ENCODE data around the gene TBCE.
"Not testable (repeated sequence)": the region's sequence is repeated elsewhere in the genome, so short reads cannot be mapped to it uniquely, and the experiment has no call there.

The TBCE gene

GRCh38 chr1:235336903-235337302 lies 30.3 kb upstream of the TBCE start:
- Mint-ChIP-seq H3K27me3 (no peaks in the 10 kb centered on the region), H3K9me3 (no peaks in the 10 kb centered on the region), H3K4me3 (peak overlapping the region; percentile 60), H3K36me3 (ENCODE audit: low read depth) (peaks cover 45% of the 10 kb centered on the region), H3K4me1 (ENCODE audit: low read depth) (peaks cover 35% of the 10 kb centered on the region), H3K27ac (peak overlapping the region; percentile 89)
- DNase-seq, result no peak

- Mint-ChIP-seq H3K9me3 (no peaks in the 10 kb centered on the region), H3K4me3 (no peak overlapping the region), H3K4me1 (ENCODE audit: low read depth) (peaks cover 23% of the 10 kb centered on the region), H3K27me3 (no peaks in the 10 kb centered on the region), H3K36me3 (ENCODE audit: low read depth) (peaks cover 60% of the 10 kb centered on the region), H3K27ac (peak overlapping the region; percentile 69)
- no peak for DNase-seq
Observed at GRCh38 chr1:235339746-235340145, 27.5 kb upstream of the TBCE start.

DNA sequence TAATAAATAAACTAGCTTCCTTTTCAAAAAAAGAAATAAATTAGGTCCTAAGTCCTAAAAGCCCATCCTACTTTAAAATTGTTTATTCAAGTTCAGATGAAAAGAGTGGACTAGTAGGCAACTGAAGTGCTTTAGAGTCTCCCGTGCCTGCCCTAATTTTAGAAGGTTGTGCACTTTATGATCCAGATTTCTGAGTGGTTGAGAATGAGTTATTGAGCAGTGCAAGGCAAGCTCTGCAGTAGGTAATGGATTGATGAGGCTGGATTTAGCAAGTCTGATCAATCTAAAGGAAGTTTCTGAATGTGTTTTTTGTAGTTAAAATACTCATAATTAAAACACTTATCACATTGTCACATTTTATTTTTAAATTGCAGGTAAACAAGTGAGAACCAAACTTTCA lies 25.9 kb upstream of the TBCE start:
- no peak for DNase-seq
- Mint-ChIP-seq H3K27ac (no peak overlapping the region), H3K4me3 (no peak overlapping the region), H3K4me1 (ENCODE audit: low read depth) (peaks cover 21% of the 10 kb centered on the region), H3K27me3 (no peaks in the 10 kb centered on the region), H3K9me3 (no peaks in the 10 kb centered on the region), H3K36me3 (ENCODE audit: low read depth) (peaks cover 57% of the 10 kb centered on the region)

DNA sequence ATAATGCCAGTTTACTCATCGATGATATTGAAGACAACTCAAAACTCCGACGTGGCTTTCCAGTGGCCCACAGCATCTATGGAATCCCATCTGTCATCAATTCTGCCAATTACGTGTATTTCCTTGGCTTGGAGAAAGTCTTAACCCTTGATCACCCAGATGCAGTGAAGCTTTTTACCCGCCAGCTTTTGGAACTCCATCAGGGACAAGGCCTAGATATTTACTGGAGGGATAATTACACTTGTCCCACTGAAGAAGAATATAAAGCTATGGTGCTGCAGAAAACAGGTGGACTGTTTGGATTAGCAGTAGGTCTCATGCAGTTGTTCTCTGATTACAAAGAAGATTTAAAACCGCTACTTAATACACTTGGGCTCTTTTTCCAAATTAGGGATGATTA lies 25.2 kb upstream of the TBCE start:
- Mint-ChIP-seq H3K9me3 (no peaks in the 10 kb centered on the region), H3K4me3 (no peak overlapping the region), H3K27ac (peak overlapping the region; percentile 17), H3K27me3 (no peaks in the 10 kb centered on the region), H3K4me1 (ENCODE audit: low read depth) (peaks cover 15% of the 10 kb centered on the region), H3K36me3 (ENCODE audit: low read depth) (peaks cover 56% of the 10 kb centered on the region)
- DNase-seq, result no peak

GRCh38 chr1:235342471-235342870 lies 24.8 kb upstream of the TBCE start:
- Mint-ChIP-seq H3K9me3 (no peaks in the 10 kb centered on the region), H3K36me3 (ENCODE audit: low read depth) (peaks cover 53% of the 10 kb centered on the region), H3K4me1 (ENCODE audit: low read depth) (peaks cover 13% of the 10 kb centered on the region), H3K4me3 (no peak overlapping the region), H3K27ac (peak overlapping the region; percentile 27), H3K27me3 (no peaks in the 10 kb centered on the region)
- no peak for DNase-seq

DNA sequence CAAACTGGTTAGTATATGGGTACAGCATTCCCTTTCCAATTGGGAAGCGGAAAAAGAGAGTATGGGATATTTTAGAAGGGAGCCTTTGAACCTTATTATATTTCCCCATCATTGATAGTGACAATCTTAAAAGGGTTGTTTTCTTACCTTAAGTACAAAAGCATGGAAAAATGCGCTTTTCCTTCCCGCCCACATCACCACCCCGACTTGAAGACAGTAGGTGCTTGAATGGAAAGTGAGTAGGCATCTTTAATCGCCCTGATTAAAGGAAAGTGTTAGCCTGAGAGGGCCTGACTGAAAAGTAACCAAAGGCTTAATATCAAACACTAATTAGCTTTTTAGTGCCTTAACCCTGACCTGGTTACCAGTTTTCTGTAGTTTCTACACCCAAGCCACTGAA lies 23.5 kb upstream of the TBCE start:
- peaks cover 47% of the 10 kb centered on the region for H3K36me3 Mint-ChIP-seq (ENCODE audit: low read depth)
- no peak for DNase-seq
- H3K27me3 Mint-ChIP-seq, result no peaks in the 10 kb centered on the region
- H3K27ac Mint-ChIP-seq, result peak overlapping the region; percentile 50
- H3K4me1 Mint-ChIP-seq (ENCODE audit: low read depth), result peaks cover 13% of the 10 kb centered on the region
- H3K9me3 Mint-ChIP-seq, result no peaks in the 10 kb centered on the region
- H3K4me3 Mint-ChIP-seq, result no peak overlapping the region

- no peak overlapping the region for H3K4me3 Mint-ChIP-seq
- no peaks in the 10 kb centered on the region for H3K4me1 Mint-ChIP-seq (ENCODE audit: low read depth)
- no peaks in the 10 kb centered on the region for H3K27me3 Mint-ChIP-seq
- H3K27ac Mint-ChIP-seq, result no peak overlapping the region
- no peaks in the 10 kb centered on the region for H3K9me3 Mint-ChIP-seq
- no peak for DNase-seq
- H3K36me3 Mint-ChIP-seq (ENCODE audit: low read depth), result peaks cover 3% of the 10 kb centered on the region
Observed at GRCh38 chr1:235351441-235351840, 15.8 kb upstream of the TBCE start.

DNA sequence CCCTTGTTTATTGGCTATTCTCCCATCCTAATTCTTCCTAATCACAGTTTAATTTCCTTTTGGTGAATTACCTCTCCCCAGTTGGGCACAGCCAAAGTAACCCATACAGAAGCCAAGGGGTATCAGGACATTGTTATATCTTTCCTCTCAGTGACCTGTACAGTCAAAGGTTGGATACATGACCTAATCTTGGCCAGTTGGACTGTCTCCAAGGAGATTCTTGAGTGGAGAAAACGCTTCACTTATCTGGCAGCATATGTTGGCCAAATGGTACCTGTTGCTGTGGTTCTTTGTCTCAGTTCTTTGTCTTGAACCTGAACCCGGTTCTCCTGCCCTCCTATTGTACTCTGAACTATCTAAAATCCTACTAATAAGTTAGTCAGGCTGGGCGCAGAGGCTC lies 15.3 kb upstream of the TBCE start:
- DNase-seq, result no peak

GRCh38 chr1:235357485-235358373 lies 9.5 kb upstream of the TBCE start:
- H3K27me3 Mint-ChIP-seq, result no peaks in the 10 kb centered on the region

More for the DNA sequence above, 15.3 kb upstream of the TBCE start:
- H3K27ac Mint-ChIP-seq, result no peak overlapping the region
- H3K4me1 Mint-ChIP-seq (ENCODE audit: low read depth), result no peaks in the 10 kb centered on the region
- H3K27me3 Mint-ChIP-seq, result no peaks in the 10 kb centered on the region
- H3K4me3 Mint-ChIP-seq, result no peak overlapping the region
- H3K36me3 Mint-ChIP-seq (ENCODE audit: low read depth), result peaks cover under 1% of the 10 kb centered on the region
- H3K9me3 Mint-ChIP-seq, result no peaks in the 10 kb centered on the region

GRCh38 chr1:235358899-235359298 lies 8.3 kb upstream of the TBCE start:
- no peaks in the 10 kb centered on the region for H3K9me3 Mint-ChIP-seq

More at GRCh38 chr1:235357485-235358373, 9.5 kb upstream of the TBCE start:
- H3K36me3 Mint-ChIP-seq (ENCODE audit: low read depth), result no peaks in the 10 kb centered on the region
- no peaks in the 10 kb centered on the region for H3K9me3 Mint-ChIP-seq
- no peak overlapping the region for H3K27ac Mint-ChIP-seq
- H3K4me1 Mint-ChIP-seq (ENCODE audit: low read depth), result no peaks in the 10 kb centered on the region
- H3K4me3 Mint-ChIP-seq, result no peak overlapping the region
- DNase-seq, result no peak

DNA sequence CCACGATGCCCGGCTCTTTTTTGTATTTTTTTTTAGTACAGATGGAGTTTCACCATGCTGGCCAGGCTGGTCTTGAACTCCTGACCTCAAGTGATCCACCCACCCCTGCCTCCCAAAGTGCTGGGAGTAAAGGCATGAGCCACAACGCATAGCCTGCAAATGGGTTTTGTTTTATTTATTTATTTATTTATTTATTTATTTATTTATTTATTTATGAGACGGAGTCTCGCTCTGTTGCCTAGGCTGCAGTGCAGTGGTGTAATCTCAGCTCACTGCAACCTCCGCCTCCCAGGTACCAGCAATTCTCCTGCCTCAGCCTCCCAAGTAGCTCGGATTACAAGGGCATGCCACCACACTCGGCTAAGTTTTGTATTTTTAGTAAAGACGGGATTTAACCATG lies 3.0 kb upstream of the TBCE start:
- not testable (repeated sequence) for H3K9me3 Mint-ChIP-seq, H3K4me3 Mint-ChIP-seq, DNase-seq, H3K27me3 Mint-ChIP-seq, H3K27ac Mint-ChIP-seq
- H3K36me3 Mint-ChIP-seq (ENCODE audit: low read depth), result peaks cover 17% of the 10 kb centered on the region
- peaks cover 26% of the 10 kb centered on the region for H3K4me1 Mint-ChIP-seq (ENCODE audit: low read depth)

More at GRCh38 chr1:235358899-235359298, 8.3 kb upstream of the TBCE start:
- DNase-seq, result no peak
- Mint-ChIP-seq H3K27me3 (no peaks in the 10 kb centered on the region), H3K4me1 (ENCODE audit: low read depth) (no peaks in the 10 kb centered on the region), H3K36me3 (ENCODE audit: low read depth) (no peaks in the 10 kb centered on the region), H3K27ac (no peak overlapping the region), H3K4me3 (no peak overlapping the region)

- Mint-ChIP-seq H3K27ac (peak overlapping the region; percentile 97), H3K9me3 (no peaks in the 10 kb centered on the region), H3K4me1 (ENCODE audit: low read depth) (peaks cover 32% of the 10 kb centered on the region), H3K36me3 (ENCODE audit: low read depth) (peaks cover 24% of the 10 kb centered on the region), H3K27me3 (no peaks in the 10 kb centered on the region), H3K4me3 (peak overlapping the region; percentile 98)
- peak; percentile 42 for DNase-seq
Observed at GRCh38 chr1:235366286-235366685, 941 bp upstream of the TBCE start.

DNA sequence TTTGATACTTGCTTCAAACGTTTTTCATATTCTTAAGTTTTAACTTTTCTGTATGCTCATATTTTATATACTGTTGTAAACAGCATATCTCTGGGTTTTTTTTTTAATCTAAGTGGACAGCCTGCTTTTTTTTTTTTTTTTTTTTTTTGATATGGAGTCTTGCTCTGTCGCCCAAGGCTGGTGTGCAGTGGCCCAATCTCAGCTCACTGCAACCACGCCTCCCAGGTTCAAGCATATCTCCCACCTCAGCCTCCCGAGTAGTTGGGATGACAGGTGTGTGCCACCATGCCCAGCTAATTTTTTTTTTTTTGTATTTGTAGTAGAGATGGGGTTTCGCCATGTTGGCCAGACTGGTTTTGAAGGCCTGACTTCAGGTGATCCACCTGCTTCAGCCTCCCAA lies 1.2 kb downstream of the TBCE start:
- H3K36me3 Mint-ChIP-seq (ENCODE audit: low read depth), result peaks cover 31% of the 10 kb centered on the region
- no peaks in the 10 kb centered on the region for H3K27me3 Mint-ChIP-seq
- H3K9me3 Mint-ChIP-seq, result no peaks in the 10 kb centered on the region
- peak overlapping the region; percentile 98 for H3K4me3 Mint-ChIP-seq
- H3K4me1 Mint-ChIP-seq (ENCODE audit: low read depth), result peaks cover 35% of the 10 kb centered on the region
- DNase-seq, result no peak
- H3K27ac Mint-ChIP-seq, result peak overlapping the region; percentile 97

DNA sequence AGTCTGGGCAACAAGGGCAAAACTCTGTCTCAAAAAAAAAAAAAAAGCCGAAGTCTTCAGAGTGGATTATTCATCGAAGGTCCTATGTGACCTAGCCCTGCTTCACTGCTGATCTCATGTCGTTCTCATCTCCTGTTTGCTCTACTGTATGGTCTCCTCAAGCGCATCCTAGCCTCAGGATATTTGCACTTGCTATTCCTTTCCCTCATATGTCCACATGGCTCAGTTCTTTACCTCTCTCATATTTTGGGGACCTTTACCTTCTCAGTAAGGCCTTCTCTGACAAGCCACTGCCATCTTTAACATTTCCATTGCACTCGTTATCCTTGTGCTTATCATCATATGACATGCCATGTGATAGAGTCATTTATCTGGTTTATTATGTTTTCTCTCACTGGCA lies 2.6 kb downstream of the TBCE start:
- Mint-ChIP-seq H3K4me1 (ENCODE audit: low read depth) (peaks cover 37% of the 10 kb centered on the region), H3K36me3 (ENCODE audit: low read depth) (peaks cover 37% of the 10 kb centered on the region), H3K4me3 (peak overlapping the region; percentile 4), H3K9me3 (no peaks in the 10 kb centered on the region), H3K27me3 (no peaks in the 10 kb centered on the region), H3K27ac (no peak overlapping the region)
- DNase-seq, result no peak

DNA sequence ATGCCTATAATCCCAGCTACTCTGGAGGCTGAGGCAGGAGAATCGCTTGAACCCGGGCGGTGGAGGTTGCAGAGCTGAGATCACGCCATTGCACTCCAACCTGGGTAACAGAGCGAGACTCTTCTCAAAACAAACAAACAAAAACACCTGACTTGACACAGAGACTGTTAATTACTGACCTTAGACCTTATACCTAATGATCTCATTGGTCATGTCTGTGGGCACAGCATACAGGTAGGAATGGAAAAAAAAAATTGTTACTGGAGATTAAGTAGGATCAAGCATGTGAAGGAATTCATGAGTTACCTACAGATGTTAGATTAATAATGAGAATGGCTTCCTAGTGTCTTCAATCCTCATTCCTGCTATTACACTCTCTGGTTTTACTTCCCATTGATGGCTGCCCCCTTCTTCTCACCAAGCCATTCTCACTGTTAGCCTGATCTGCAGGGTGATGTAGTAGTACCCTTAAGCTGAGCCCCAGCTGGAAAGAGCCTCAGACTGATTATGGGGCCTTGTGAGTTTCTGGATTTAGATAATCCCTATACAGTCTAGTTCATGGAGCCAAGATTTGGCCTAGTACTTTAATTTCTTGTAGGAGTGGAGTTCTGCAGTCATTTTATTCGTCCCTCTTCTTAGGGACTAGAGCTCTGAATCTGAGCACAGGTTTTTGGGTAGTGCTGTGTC lies 8.8 kb downstream of the TBCE start:
- no peak for DNase-seq
- no peak overlapping the region for H3K4me3 Mint-ChIP-seq
- H3K27me3 Mint-ChIP-seq, result no peaks in the 10 kb centered on the region
- H3K4me1 Mint-ChIP-seq (ENCODE audit: low read depth), result peaks cover 15% of the 10 kb centered on the region
- no peaks in the 10 kb centered on the region for H3K9me3 Mint-ChIP-seq
- H3K36me3 Mint-ChIP-seq (ENCODE audit: low read depth), result peaks cover 54% of the 10 kb centered on the region
- no peak overlapping the region for H3K27ac Mint-ChIP-seq
